ENCODE data around the gene NEMF. TPM values are rescaled to one million over a fixed set of nuclear protein-coding genes. Genes with fewer than 3 reads are reported as not detected.
A peak's percentile ranks its signal among the peaks of the same experiment; 100 is the strongest.

NEMF gene
- total and polyA plus RNA-seq, 2 donors (not counting 1 experiment from before 2014, with no cell fraction given): 26.7 to 127 TPM

- peak overlapping the region; percentile 95 for H3K4me2 ChIP-seq (replicated peaks; ENCODE audit: low read depth, low read length, poor library complexity, severe bottlenecking)
- ATAC-seq (ENCODE audit: low read depth): no peak
- TF ChIP-seq EZH2 (IDR thresholded peaks at IDR 0.05; ENCODE audit: borderline replicate concordance, insufficient read depth, low read depth, low read length, poor library complexity, severe bottlenecking) (no peak), CTCF (IDR thresholded peaks at IDR 0.05) (no peak)
- H3K4me1 ChIP-seq (ENCODE audit: control insufficient read depth in 2 of 2, insufficient read depth in 2 of 2, low read length in 2 of 2): peaks cover 22 to 29% of the 10 kb centered on the region in 2 donors
- ChIA-PET CTCF (interaction anchor here (0.9 to 5.2 kb wide), 9 partner anchors 15 to 305 kb away, joined by 3 to 35 read pairs (median 5); partner anchors contain the start of genes DNAAF2, MGAT2, RPL36AL and RPS29), POLR2A (interaction anchor here (0.6 to 3.0 kb wide), 11 partner anchors 74 to 261 kb away, joined by 3 to 35 read pairs (median 6); partner anchors contain the start of genes DNAAF2, KLHDC1, MGAT2 and NEMF)
- H3K9ac ChIP-seq (ENCODE audit: low read length): peak overlapping the region; percentile 99
- peaks cover 33% of the 10 kb centered on the region for H3K79me2 ChIP-seq (ENCODE audit: control insufficient read depth, insufficient read depth, low read length)
- intact Hi-C loops (cut with micrococcal nuclease): loop anchor here (1.0 to 5.0 kb wide), 8 partner anchors 74 to 545 kb away; partner anchors contain the start of genes DMAC2L, KLHDC1, L2HGDH and MGAT2
- 0% methylated on average over 6 of the region's 9 CpGs for whole genome bisulfite sequencing (ENCODE audit: insufficient coverage)
- H3K4me3 Mint-ChIP-seq: peak overlapping the region; percentile 98
- peak overlapping the region; percentile 99 for H3K27ac Mint-ChIP-seq
- peaks cover 15% of the 10 kb centered on the region for H4K20me1 ChIP-seq (ENCODE audit: control insufficient read depth, insufficient read depth, low read length, poor library complexity, severe bottlenecking)
- H3K27ac ChIP-seq (ENCODE audit: low read length in 2 of 2): peak overlapping the region; percentile 91 to 97
- H3K9me3 Mint-ChIP-seq (ENCODE audit: insufficient read depth): no peaks in the 10 kb centered on the region
- H3K36me3 ChIP-seq (replicated peaks in 1 of 2; ENCODE audit: control extremely low read depth in 1 of 2, control insufficient read depth in 1 of 2, extremely low read depth in 1 of 2, insufficient read depth in 2 of 2, low read length in 1 of 2): peaks cover 0 to under 1% of the 10 kb centered on the region in 2 experiments
- H3K27me3 Mint-ChIP-seq: no peaks in the 10 kb centered on the region
- H2AFZ ChIP-seq (ENCODE audit: insufficient read depth, low read depth, low read length, poor library complexity, severe bottlenecking): peak overlapping the region; percentile 85
- H3K9me3 ChIP-seq (ENCODE audit: control extremely low read depth in 1 of 3, control insufficient read depth in 2 of 3, insufficient read depth in 1 of 3, low read length in 2 of 3): no peaks in the 10 kb centered on the region
- H3K27me3 ChIP-seq (replicated peaks in 1 of 4; ENCODE audit: control extremely low read depth in 1 of 4, control insufficient read depth in 3 of 4, insufficient read depth in 4 of 4, low read length in 3 of 4): no peaks in the 10 kb centered on the region
- H3K4me1 Mint-ChIP-seq: peaks cover 31% of the 10 kb centered on the region
- DNase-seq: no peak
- peak overlapping the region; percentile 58 to 97 (median 76) for H3K4me3 ChIP-seq (ENCODE audit: control extremely low read depth in 1 of 5, extremely low read depth in 1 of 5, insufficient read depth in 1 of 5, low read depth in 2 of 5, low read length in 4 of 5)
Observed at GRCh38 chr14:49767270-49767570, 85.4 kb downstream of the NEMF start.

GRCh38 chr14:49766839-49767238 is 85.7 kb downstream of the NEMF start:
- H4K20me1 ChIP-seq (ENCODE audit: control insufficient read depth, insufficient read depth, low read length, poor library complexity, severe bottlenecking): peaks cover 15% of the 10 kb centered on the region
- ChIA-PET CTCF (interaction anchor here (0.9 to 5.2 kb wide), 7 partner anchors 15 to 305 kb away, joined by 3 to 35 read pairs (median 6); partner anchors contain the start of genes DNAAF2, MGAT2, RPL36AL and RPS29), POLR2A (interaction anchor here (0.6 to 3.0 kb wide), 11 partner anchors 74 to 260 kb away, joined by 3 to 35 read pairs (median 6); partner anchors contain the start of genes DNAAF2, KLHDC1, MGAT2 and NEMF)
- no peaks in the 10 kb centered on the region for H3K9me3 ChIP-seq (ENCODE audit: control extremely low read depth in 1 of 3, control insufficient read depth in 2 of 3, insufficient read depth in 1 of 3, low read length in 2 of 3)
- peaks cover 22 to 29% of the 10 kb centered on the region in 2 donors for H3K4me1 ChIP-seq (ENCODE audit: control insufficient read depth in 2 of 2, insufficient read depth in 2 of 2, low read length in 2 of 2)
- peaks cover 33% of the 10 kb centered on the region for H3K79me2 ChIP-seq (ENCODE audit: control insufficient read depth, insufficient read depth, low read length)
- peak overlapping the region; percentile 85 for H2AFZ ChIP-seq (ENCODE audit: insufficient read depth, low read depth, low read length, poor library complexity, severe bottlenecking)
- no peak for ATAC-seq (ENCODE audit: low read depth)
- 94% methylated on average over 10 of the region's 10 CpGs for WGBS (ENCODE audit: insufficient coverage)
- H3K4me2 ChIP-seq (replicated peaks; ENCODE audit: low read depth, low read length, poor library complexity, severe bottlenecking): peak overlapping the region; percentile 95
- peak; percentile 25 for DNase-seq
- H3K9me3 Mint-ChIP-seq (ENCODE audit: insufficient read depth): no peaks in the 10 kb centered on the region
- H3K36me3 ChIP-seq (replicated peaks in 1 of 2; ENCODE audit: control extremely low read depth in 1 of 2, control insufficient read depth in 1 of 2, extremely low read depth in 1 of 2, insufficient read depth in 2 of 2, low read length in 1 of 2): no peaks in the 10 kb centered on the region
- H3K4me3 ChIP-seq (ENCODE audit: control extremely low read depth in 1 of 5, extremely low read depth in 1 of 5, insufficient read depth in 1 of 5, low read depth in 2 of 5, low read length in 4 of 5): peak overlapping the region; percentile 58 to 97 (median 76)
- H3K4me1 Mint-ChIP-seq: peaks cover 31% of the 10 kb centered on the region
- no peak for TF ChIP-seq CTCF (IDR thresholded peaks at IDR 0.05)
- peak overlapping the region; percentile 91 to 97 for H3K27ac ChIP-seq (ENCODE audit: low read length in 2 of 2)
- peak overlapping the region; percentile 99 for H3K27ac Mint-ChIP-seq
- H3K27me3 ChIP-seq (replicated peaks in 1 of 4; ENCODE audit: control extremely low read depth in 1 of 4, control insufficient read depth in 3 of 4, insufficient read depth in 4 of 4, low read length in 3 of 4): no peaks in the 10 kb centered on the region
- H3K4me3 Mint-ChIP-seq: peak overlapping the region; percentile 98
- H3K27me3 Mint-ChIP-seq: no peaks in the 10 kb centered on the region
- intact Hi-C loops (cut with micrococcal nuclease): loop anchor here (1.0 to 5.0 kb wide), 8 partner anchors 74 to 545 kb away; partner anchors contain the start of genes DMAC2L, KLHDC1, L2HGDH and MGAT2
- H3K9ac ChIP-seq (ENCODE audit: low read length): peak overlapping the region; percentile 99

Measured in B cell (primary cell).